ENCODE measurements around the gene SETD7.

SETD7 gene

GRCh38 chr4:139557556-139558110 lies 1.6 kb upstream of the SETD7 start:
- no peak overlapping the region for H3K4me3 ChIP-seq (ENCODE audit: low read depth, low read length)
- no peak for DNase-seq (ENCODE audit: low read depth)
- TF ChIP-seq CTCF (IDR thresholded peaks at IDR 0.05; ENCODE audit: insufficient read depth, low read depth, low read length, missing control alignments), result no peak

- peak overlapping the region; percentile 80 for H3K4me3 ChIP-seq (ENCODE audit: low read depth, low read length)
- DNase-seq (ENCODE audit: low read depth), result peak; percentile 62
- no peak for TF ChIP-seq CTCF (IDR thresholded peaks at IDR 0.05; ENCODE audit: insufficient read depth, low read depth, low read length, missing control alignments)
Observed at GRCh38 chr4:139556724-139557555, 921 bp upstream of the SETD7 start.

GRCh38 chr4:139555705-139556070 lies 331 bp downstream of the SETD7 start:
- H3K4me3 ChIP-seq (ENCODE audit: low read depth, low read length), result peak overlapping the region; percentile 80
- no peak for TF ChIP-seq CTCF (IDR thresholded peaks at IDR 0.05; ENCODE audit: insufficient read depth, low read depth, low read length, missing control alignments)
- DNase-seq (ENCODE audit: low read depth), result no peak

GRCh38 chr4:139554893-139555704 lies 920 bp downstream of the SETD7 start:
- DNase-seq (ENCODE audit: low read depth), result peak; percentile 74
- TF ChIP-seq CTCF (IDR thresholded peaks at IDR 0.05; ENCODE audit: insufficient read depth, low read depth, low read length, missing control alignments), result no peak
- peak overlapping the region; percentile 80 for H3K4me3 ChIP-seq (ENCODE audit: low read depth, low read length)

GRCh38 chr4:139554642-139554892 lies 1.5 kb downstream of the SETD7 start:
- H3K4me3 ChIP-seq (ENCODE audit: low read depth, low read length), result peak overlapping the region; percentile 80
- TF ChIP-seq CTCF (IDR thresholded peaks at IDR 0.05; ENCODE audit: insufficient read depth, low read depth, low read length, missing control alignments), result no peak
- no peak for DNase-seq (ENCODE audit: low read depth)

GRCh38 chr4:139553751-139554641 lies 2.0 kb downstream of the SETD7 start:
- no peak for DNase-seq (ENCODE audit: low read depth)
- no peak overlapping the region for H3K4me3 ChIP-seq (ENCODE audit: low read depth, low read length)
- TF ChIP-seq CTCF (IDR thresholded peaks at IDR 0.05; ENCODE audit: insufficient read depth, low read depth, low read length, missing control alignments), result no peak

Data from GM12865 (cell line).